Tibial nerve (tissue), 4 donors: ENCODE results near the gene LYPD6.

Experiments used
- CTCF ChIP-seq, 5 experiments: fragments of 200-600 bp in 3 of 5; fragments of 450-650 bp in 2 of 5; sonication (generic) in 3 of 5; IDR thresholded peaks; one replicate each; pipeline ENCODE4 v1.5.1; 2016 to 2019; ENCODE audit warnings: antibody characterized with exemption in 5 of 5, mild to moderate bottlenecking in 3 of 5, moderate library complexity in 2 of 5
- EP300 ChIP-seq, 2 donors: sonication (generic); formaldehyde crosslinking; IDR thresholded peaks; one replicate each; pipeline ENCODE4 v1.6.1; 2017; ENCODE audit warnings: antibody characterized with exemption in 2 of 2, mild to moderate bottlenecking in 1 of 2
- POLR2A ChIP-seq, 2 donors: fragments of 450-650 bp; IDR thresholded peaks; one replicate each; pipeline ENCODE4 v1.6.1; 2017; ENCODE audit warnings: antibody characterized with exemption in 2 of 2, mild to moderate bottlenecking in 2 of 2, moderate library complexity in 2 of 2

DNA sequence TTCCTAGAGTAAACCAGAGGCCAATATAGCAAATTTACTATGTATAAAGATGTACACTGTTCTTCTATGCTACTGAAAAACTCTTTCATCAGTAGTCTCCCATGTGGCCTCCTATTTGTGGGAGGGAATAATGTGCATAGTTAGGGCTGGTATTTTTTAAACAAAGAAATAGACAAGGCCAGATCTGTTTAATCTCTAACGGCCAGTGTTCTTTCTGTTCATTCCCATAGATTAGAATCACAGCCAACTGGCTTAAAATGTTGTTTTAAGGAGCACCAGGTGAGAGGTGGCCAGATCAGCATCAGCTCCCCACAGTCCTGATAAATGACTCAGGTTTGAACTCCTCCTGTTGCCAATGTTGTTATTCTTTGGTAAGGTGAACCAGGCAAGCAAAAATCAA, 12.1 kb downstream of the LYPD6 start:
- no peak for TF ChIP-seq CTCF (IDR thresholded peaks at IDR 0.05)
- TF ChIP-seq EP300 (IDR thresholded peaks at IDR 0.05), result no peak
- TF ChIP-seq POLR2A (IDR thresholded peaks at IDR 0.05), result no peak
